Thyroid gland (tissue), 4 donors: Measurements from ENCODE around the gene UCK2. TPM values are rescaled to one million over a fixed set of nuclear protein-coding genes. Genes with fewer than 3 reads are reported as not detected.

Experiments
- DNase-seq, 2 donors: peaks; one replicate each; pipeline ENCODE4 v3.0.0-alpha.2; 2019
- H3K27ac ChIP-seq, 3 donors: fragments of 200-600 bp; sonication (generic); 1 replicate in 2 of 3; 2 replicates in 1 of 3; pipeline ENCODE4 v1.5.1; 2016 to 2019; ENCODE audit warnings: mild to moderate bottlenecking in 1 of 3, moderate library complexity in 1 of 3
- H3K27me3 ChIP-seq: fragments of 200-600 bp; sonication (generic); one replicate; pipeline ENCODE4 v1.5.1; 2019
- H3K36me3 ChIP-seq, 2 donors: fragments of 200-600 bp; sonication (generic); one replicate each; pipeline ENCODE4 v1.5.1; 2016 to 2019
- H3K4me1 ChIP-seq, 2 donors: fragments of 200-600 bp; sonication (generic); one replicate each; pipeline ENCODE4 v1.5.1; 2017 to 2019
- H3K4me3 ChIP-seq, 3 donors: fragments of 200-600 bp; sonication (generic); replicated peaks in 1 of 3; 1 replicate in 2 of 3; 2 replicates in 1 of 3; pipeline ENCODE4 v1.5.1; 2016; ENCODE audit warnings: mild to moderate bottlenecking in 1 of 3
- H3K9me3 ChIP-seq: fragments of 200-600 bp; sonication (generic); one replicate; pipeline ENCODE4 v1.5.1; 2017
- CTCF ChIP-seq, 6 experiments: fragments of 200-600 bp in 3 of 6; fragments of 450-650 bp in 3 of 6; sonication (generic) in 3 of 6; IDR thresholded peaks; one replicate each; pipeline ENCODE4 v1.5.1; 2016 to 2019; ENCODE audit warnings: antibody characterized with exemption in 6 of 6, mild to moderate bottlenecking in 2 of 6, inconsistent platforms in 1 of 6, moderate library complexity in 1 of 6
- POLR2A ChIP-seq, 2 donors: fragments of 450-650 bp; IDR thresholded peaks; one replicate each; pipeline ENCODE4 v1.6.1; 2017; ENCODE audit warnings: antibody characterized with exemption in 2 of 2, mild to moderate bottlenecking in 2 of 2, moderate library complexity in 1 of 2
- WGBS, 2 donors: methylation state at CpG; one replicate each; pipeline ENCODE4 v1.1.5; 2017; 5-methylcytosine and 5-hydroxymethylcytosine counted together
- intact Hi-C: fragments of 100-400 bp; cut with DNase I; formaldehyde crosslinking; loops from one replicate; pipeline ENCODE4 v1.15.1; 2023
- total RNA-seq, 4 donors: library from RNA; depleted of rRNA; stranded (reverse); fragments of >200 nt; gene quantifications; one replicate each; pipeline ENCODE4 v1.2.3, GENCODE V29; 2016

UCK2 gene
- total RNA-seq, 4 donors from 2014 or later: 15.9 to 21.0 (median 19.3) TPM

- WGBS, 2 donors: 85 to 88% methylated on average over 5 of the region's 5 CpGs
- no peak overlapping the region for H3K4me3 ChIP-seq
- H3K27me3 ChIP-seq: no peaks in the 10 kb centered on the region
- TF ChIP-seq CTCF (IDR thresholded peaks at IDR 0.05) (no peak), POLR2A (IDR thresholded peaks at IDR 0.05) (no peak)
- intact Hi-C loops: no loop called here
- no peak for DNase-seq
- H3K27ac ChIP-seq: no peak overlapping the region
- H3K36me3 ChIP-seq: no peaks in the 10 kb centered on the region
- H3K9me3 ChIP-seq: no peaks in the 10 kb centered on the region
- no peaks in the 10 kb centered on the region for H3K4me1 ChIP-seq
These were observed 109.1 kb downstream of the UCK2 start for GRCh38 chr1:165936542-165936941.

- no peaks in the 10 kb centered on the region for H3K27me3 ChIP-seq
- intact Hi-C loops: no loop called here
- H3K27ac ChIP-seq: no peak overlapping the region
- no peaks in the 10 kb centered on the region for H3K36me3 ChIP-seq
- TF ChIP-seq CTCF (IDR thresholded peaks at IDR 0.05): no peak
- no peak for TF ChIP-seq POLR2A (IDR thresholded peaks at IDR 0.05)
- 93 to 96% methylated on average over 2 of the region's 2 CpGs for WGBS, 2 donors
- DNase-seq: no peak
- no peaks in the 10 kb centered on the region for H3K9me3 ChIP-seq
- no peaks in the 10 kb centered on the region for H3K4me1 ChIP-seq
- no peak overlapping the region for H3K4me3 ChIP-seq
These were observed 110.4 kb downstream of the UCK2 start for GRCh38 chr1:165937829-165938228.

- Histone ChIP-seq H3K27ac (no peak overlapping the region), H3K4me3 (no peak overlapping the region), H3K9me3 (no peaks in the 10 kb centered on the region), H3K27me3 (no peaks in the 10 kb centered on the region), H3K36me3 (no peaks in the 10 kb centered on the region), H3K4me1 (no peaks in the 10 kb centered on the region)
- TF ChIP-seq POLR2A (IDR thresholded peaks at IDR 0.05) (no peak), CTCF (IDR thresholded peaks at IDR 0.05) (no peak)
- 81 to 86% methylated on average over 2 of the region's 2 CpGs for WGBS, 2 donors
- DNase-seq: no peak
- intact Hi-C loops: no loop called here
These were observed 111.4 kb downstream of the UCK2 start for GRCh38 chr1:165938844-165939243.

- TF ChIP-seq POLR2A (IDR thresholded peaks at IDR 0.05) (no peak), CTCF (IDR thresholded peaks at IDR 0.05) (no peak)
- Histone ChIP-seq H3K36me3 (no peaks in the 10 kb centered on the region), H3K27me3 (no peaks in the 10 kb centered on the region), H3K4me1 (no peaks in the 10 kb centered on the region), H3K4me3 (no peak overlapping the region), H3K9me3 (no peaks in the 10 kb centered on the region), H3K27ac (no peak overlapping the region)
- WGBS, 2 donors: 85 to 86% methylated on average over 20 of the region's 21 CpGs
- intact Hi-C loops: no loop called here
- DNase-seq: no peak
These were observed 114.1 kb downstream of the UCK2 start for GRCh38 chr1:165941531-165941930.

GRCh38 chr1:165942062-165942461 is 114.6 kb downstream of the UCK2 start:
- 39 to 41% methylated on average over 4 of the region's 4 CpGs for WGBS, 2 donors
- Histone ChIP-seq H3K27me3 (no peaks in the 10 kb centered on the region), H3K36me3 (no peaks in the 10 kb centered on the region)

More at GRCh38 chr1:165942062-165942461, 114.6 kb downstream of the UCK2 start:
- no peak for DNase-seq
- no peak overlapping the region for H3K27ac ChIP-seq
- no peaks in the 10 kb centered on the region for H3K4me1 ChIP-seq
- H3K9me3 ChIP-seq: no peaks in the 10 kb centered on the region
- no peak for TF ChIP-seq CTCF (IDR thresholded peaks at IDR 0.05)
- TF ChIP-seq POLR2A (IDR thresholded peaks at IDR 0.05): no peak
- intact Hi-C loops: no loop called here
- no peak overlapping the region for H3K4me3 ChIP-seq
